HepG2 (cell line): ENCODE data around the gene ZNF19.

ENCODE experiments used
- ATF3 ChIP-seq: sonication (generic); formaldehyde crosslinking; IDR thresholded peaks from 2 replicates; pipeline ENCODE4 v1.4.0; 2020; ENCODE audit warnings: missing genetic modification reagents
- CTCF ChIP-seq: sonication (generic); formaldehyde crosslinking; IDR thresholded peaks from 2 replicates; pipeline ENCODE4 v1.5.0; 2020; ENCODE audit warnings: mild to moderate bottlenecking, missing genetic modification reagents, moderate library complexity
- ELF1 ChIP-seq: sonication (generic); formaldehyde crosslinking; IDR thresholded peaks from 2 replicates; pipeline ENCODE4 v1.4.0; 2020; ENCODE audit warnings: missing genetic modification reagents
- ESRRA ChIP-seq: sonication (generic); formaldehyde crosslinking; IDR thresholded peaks from 2 replicates; pipeline ENCODE4 v1.5.1; 2020; ENCODE audit warnings: mild to moderate bottlenecking, low read depth, missing genetic modification reagents
- HCFC1 ChIP-seq: fragments of 150-350 bp; IDR thresholded peaks from 2 replicates; pipeline ENCODE4 v1.6.1; 2014; ENCODE audit warnings: low read depth, low read length
- MTERF4 ChIP-seq: sonication (generic); formaldehyde crosslinking; IDR thresholded peaks from 2 replicates; pipeline ENCODE4 v1.8.0; 2023; ENCODE audit warnings: mild to moderate bottlenecking, missing genetic modification reagents
- POLR2A ChIP-seq, 2 experiments: IDR thresholded peaks; 2 replicates each; pipeline ENCODE4 v1.6.1; 2011; ENCODE audit warnings: low read depth in 2 of 2, low read length in 2 of 2, mild to moderate bottlenecking in 1 of 2, moderate library complexity in 1 of 2; ENCODE audit not compliant: insufficient read depth in 1 of 2
- SIN3A ChIP-seq: IDR thresholded peaks from 2 replicates; pipeline ENCODE4 v1.6.1; 2011; ENCODE audit warnings: low read depth, mild to moderate bottlenecking, control low read depth, low read length, borderline replicate concordance
- ZFP91 ChIP-seq: sonication (generic); formaldehyde crosslinking; IDR thresholded peaks from 2 replicates; pipeline ENCODE4 v1.9.0; 2022; ENCODE audit warnings: missing genetic modification reagents, mild to moderate bottlenecking, borderline replicate concordance

GRCh38 chr16:71456801-71457200 lies 32.3 kb downstream of the ZNF19 start:
- TF ChIP-seq ATF3 (CRISPR knock-in tag) (no peak), POLR2A (IDR thresholded peaks at IDR 0.05; ENCODE audit: insufficient read depth in 1 of 2, low read depth in 2 of 2, low read length in 2 of 2) (no peak), MTERF4 (CRISPR knock-in tag) (no peak), ELF1 (CRISPR knock-in tag) (no peak), SIN3A (no peak), CTCF (CRISPR knock-in tag) (no peak), ESRRA (CRISPR knock-in tag) (no peak), ZFP91 (CRISPR knock-in tag) (no peak), HCFC1 (no peak)
